OCI-LY7 (cell line): ENCODE data around the gene PRSS16. TPM values are rescaled to one million over a fixed set of nuclear protein-coding genes. Genes with fewer than 3 reads are reported as not detected.

Source experiments
- BruUV-seq: library from RNA; stranded (reverse); fragments of 400-500 nt; replicated peaks from 2 replicates; lab custom pipeline; 2021; lab: Mats Ljungman, UMichigan
- CTCF ChIA-PET: fragments of 300-600 bp; sonication (Branson Sonifier 250); formaldehyde crosslinking; loops from one replicate; lab custom pipeline; 2022; ENCODE audit warnings: antibody characterized with exemption; ENCODE audit not compliant: unreplicated experiment; lab: Charles Lee
- POLR2A ChIA-PET: fragments of 300-600 bp; sonication (Branson Sonifier 250); formaldehyde crosslinking; loops from one replicate; lab custom pipeline; 2022; ENCODE audit warnings: antibody characterized with exemption; lab: Charles Lee
- DNase-seq: peaks from one replicate; pipeline ENCODE4 v3.0.0-alpha.2; 2015; ENCODE audit warnings: low spot score
- H2AFZ ChIP-seq: fragments of 200-600 bp; sonication (generic), shearing (Covaris generic); 2 replicates; pipeline ENCODE4 v1.6.1; 2014; ENCODE audit warnings: mild to moderate bottlenecking, antibody characterized with exemption, low read length, moderate library complexity
- H3K27ac ChIP-seq: fragments of 200-600 bp; sonication (generic); 2 replicates; pipeline ENCODE4 v1.5.1; 2014; ENCODE audit warnings: mixed run types, low read depth, mild to moderate bottlenecking, moderate library complexity, low read length, inconsistent platforms; ENCODE audit not compliant: poor library complexity, severe bottlenecking
- H3K36me3 ChIP-seq: fragments of 200-600 bp; sonication (generic); 2 replicates; pipeline ENCODE4 v1.6.1; 2014; ENCODE audit warnings: mild to moderate bottlenecking, antibody characterized with exemption, low read length, moderate library complexity, mixed read lengths; ENCODE audit not compliant: insufficient read depth
- H3K4me1 ChIP-seq: fragments of 200-600 bp; sonication (generic); 2 replicates; pipeline ENCODE4 v1.5.1; 2014; ENCODE audit warnings: mild to moderate bottlenecking, low read length; ENCODE audit not compliant: insufficient read depth, poor library complexity, severe bottlenecking
- H3K4me2 ChIP-seq: fragments of 200-600 bp; sonication (generic); 2 replicates; pipeline ENCODE4 v1.6.1; 2014; ENCODE audit warnings: mild to moderate bottlenecking, low read length
- H3K4me3 ChIP-seq: fragments of 200-600 bp; sonication (generic); 2 replicates; pipeline ENCODE4 v1.5.1; 2014; ENCODE audit warnings: mild to moderate bottlenecking, low read depth, low read length; ENCODE audit not compliant: poor library complexity, severe bottlenecking
- H3K79me2 ChIP-seq: fragments of 200-600 bp; sonication (generic); 2 replicates; pipeline ENCODE4 v1.6.1; 2016; ENCODE audit warnings: low read depth, mild to moderate bottlenecking, low read length, moderate library complexity, mixed read lengths; ENCODE audit not compliant: insufficient read depth
- H3K9me2 ChIP-seq: fragments of 200-600 bp; sonication (generic); 2 replicates; pipeline ENCODE4 v1.6.1; 2016; ENCODE audit warnings: mild to moderate bottlenecking, low read length, mixed read lengths; ENCODE audit not compliant: insufficient read depth
- H3K9me3 ChIP-seq: fragments of 200-600 bp; sonication (generic); 2 replicates; pipeline ENCODE4 v1.6.1; 2014; ENCODE audit warnings: mild to moderate bottlenecking, mixed run types, low read length, mixed read lengths
- H4K20me1 ChIP-seq: fragments of 200-600 bp; sonication (generic); 2 replicates; pipeline ENCODE4 v1.6.1; 2014; ENCODE audit warnings: mild to moderate bottlenecking, antibody characterized with exemption, low read length, moderate library complexity, mixed read lengths; ENCODE audit not compliant: insufficient read depth
- CTCF ChIP-seq: fragments of 200-600 bp; sonication (generic); conservative IDR thresholded peaks from 2 replicates; pipeline ENCODE4 v1.5.1; 2014; ENCODE audit warnings: mild to moderate bottlenecking, antibody characterized with exemption, low read length, moderate library complexity, mixed read lengths
- EZH2phosphoT487 ChIP-seq: fragments of 200-600 bp; sonication (generic); IDR thresholded peaks from 2 replicates; pipeline ENCODE4 v1.6.1; 2018; ENCODE audit warnings: low read depth, borderline replicate concordance, mild to moderate bottlenecking, mixed run types, antibody characterized with exemption, low read length, moderate library complexity, mixed read lengths
- intact Hi-C: fragments of 100-400 bp; cut with micrococcal nuclease; formaldehyde crosslinking; loops from one replicate; pipeline ENCODE4 v1.10.0; 2022; ENCODE audit not compliant: unreplicated experiment
- total RNA-seq, 2 experiments: library from RNA; depleted of rRNA in 1 of 2; stranded (reverse); fragments of >200 nt in 1 of 2; shearing (Covaris generic) in 1 of 2; gene quantifications; 2 replicates each; pipeline ENCODE4 v1.2.3, GENCODE V29; 2014 to 2022

The PRSS16 gene
- total RNA-seq, 2 experiments from 2014 or later: 4.6 to 12.0 TPM

- no peaks in the 10 kb centered on the region for H3K9me3 ChIP-seq
- H4K20me1 ChIP-seq: no peaks in the 10 kb centered on the region
- H3K27ac ChIP-seq: no peak overlapping the region
- ChIA-PET CTCF (no interaction called here), POLR2A (no interaction called here)
- H2AFZ ChIP-seq: no peak overlapping the region
- H3K9me2 ChIP-seq: no peaks in the 10 kb centered on the region
- H3K4me2 ChIP-seq: no peak overlapping the region
- no peak for TF ChIP-seq EZH2phosphoT487
- TF ChIP-seq CTCF: no peak
- no peaks in the 10 kb centered on the region for H3K36me3 ChIP-seq
- no peak overlapping the region for H3K4me3 ChIP-seq
- intact Hi-C loops: no loop called here
- BruUV-seq: no TSS peak
- no peak for DNase-seq
- H3K79me2 ChIP-seq: no peaks in the 10 kb centered on the region
- H3K4me1 ChIP-seq: peaks cover 3% of the 10 kb centered on the region
Observed at GRCh38 chr6:27290065-27290849, 42.8 kb downstream of the PRSS16 start.

GRCh38 chr6:27290850-27291208, 43.3 kb downstream of the PRSS16 start:
- Histone ChIP-seq H3K4me1 (no peaks in the 10 kb centered on the region), H3K4me2 (no peak overlapping the region), H3K36me3 (no peaks in the 10 kb centered on the region), H4K20me1 (no peaks in the 10 kb centered on the region), H3K27ac (no peak overlapping the region), H3K79me2 (no peaks in the 10 kb centered on the region), H2AFZ (no peak overlapping the region), H3K9me3 (no peaks in the 10 kb centered on the region), H3K4me3 (no peak overlapping the region), H3K9me2 (no peaks in the 10 kb centered on the region)
- BruUV-seq: no TSS peak
- ChIA-PET POLR2A (no interaction called here), CTCF (no interaction called here)
- intact Hi-C loops: no loop called here
- no peak for DNase-seq
- no peak for TF ChIP-seq CTCF
- no peak for TF ChIP-seq EZH2phosphoT487

GRCh38 chr6:27293436-27294098, 46.1 kb downstream of the PRSS16 start:
- no peaks in the 10 kb centered on the region for H3K36me3 ChIP-seq
- H3K4me2 ChIP-seq: no peak overlapping the region
- CTCF ChIA-PET: no interaction called here
- POLR2A ChIA-PET: interaction anchor here (0.7 kb wide), 1 partner anchor 316 kb away, joined by 5 read pairs; no protein-coding TSS in a partner anchor
- H3K4me1 ChIP-seq: no peaks in the 10 kb centered on the region
- no peaks in the 10 kb centered on the region for H3K9me2 ChIP-seq
- no peaks in the 10 kb centered on the region for H3K79me2 ChIP-seq
- intact Hi-C loops: no loop called here
- BruUV-seq: no TSS peak
- TF ChIP-seq EZH2phosphoT487 (no peak), CTCF (no peak)
- no peak overlapping the region for H2AFZ ChIP-seq
- DNase-seq: no peak
- H4K20me1 ChIP-seq: no peaks in the 10 kb centered on the region
- no peak overlapping the region for H3K4me3 ChIP-seq
- H3K9me3 ChIP-seq: no peaks in the 10 kb centered on the region
- H3K27ac ChIP-seq: no peak overlapping the region
